ELR (cell line): Measurements from ENCODE around the gene MLXIPL.
A peak's percentile ranks its signal among the peaks of the same experiment; 100 is the strongest.
"Not testable (repeated sequence)": the region's sequence is repeated elsewhere in the genome, so short reads cannot be mapped to it uniquely, and the experiment has no call there.

Experiments
- DNase-seq: peaks from one replicate; pipeline ENCODE4 v3.0.0-alpha.2; 2015; ENCODE audit warnings: low read depth

The MLXIPL gene

GRCh38 chr7:73613954-73614735, 10.2 kb downstream of the MLXIPL start:
- no peak for DNase-seq

GRCh38 chr7:73612598-73613269, 11.6 kb downstream of the MLXIPL start:
- DNase-seq: peak; percentile 62

DNA sequence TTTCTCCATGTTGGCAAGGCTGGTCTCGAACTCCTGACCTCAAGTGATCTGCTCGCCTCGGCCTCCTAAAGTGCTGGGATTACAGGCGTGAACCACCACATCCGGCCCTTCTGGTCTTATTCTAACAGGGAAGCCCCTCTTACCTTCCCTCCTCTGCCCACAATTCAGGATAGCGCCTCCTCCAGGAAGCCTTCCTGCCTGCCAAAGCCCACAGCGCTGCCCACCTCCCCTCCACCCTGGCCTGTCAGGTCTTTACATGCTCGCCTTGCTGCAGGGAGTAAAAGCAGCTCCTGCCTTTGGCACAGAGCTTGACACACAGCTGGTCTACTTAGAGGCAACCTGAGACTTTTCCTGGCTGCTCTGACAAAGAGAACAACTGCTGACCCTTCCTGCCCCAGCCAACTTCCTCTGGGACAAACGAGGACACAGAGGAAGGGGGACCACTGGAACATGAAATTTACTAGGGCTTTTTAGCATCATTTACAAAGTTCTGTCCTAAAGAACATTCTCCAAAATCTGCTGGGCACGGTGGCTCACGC, 13.2 kb downstream of the MLXIPL start:
- DNase-seq: no peak

DNA sequence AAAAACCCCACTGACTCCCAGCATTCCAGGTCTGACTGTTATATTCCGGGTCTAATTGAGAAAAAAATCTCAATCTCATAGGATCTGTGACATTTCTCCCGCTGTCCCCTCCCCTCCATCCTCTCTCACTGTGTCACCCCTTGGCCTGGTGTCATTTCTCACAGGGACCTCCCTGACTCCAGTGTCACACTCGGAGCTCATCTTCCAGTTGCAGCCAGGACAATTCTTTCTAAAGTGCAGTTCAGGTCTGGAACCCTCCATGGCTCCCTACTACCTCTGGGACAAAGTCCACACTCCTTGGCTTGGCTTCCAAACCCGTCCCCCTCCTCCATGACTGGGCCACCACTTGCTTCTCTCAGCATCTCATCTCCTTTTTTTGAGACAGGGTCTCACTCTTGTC, 14.2 kb downstream of the MLXIPL start:
- no peak for DNase-seq

DNA sequence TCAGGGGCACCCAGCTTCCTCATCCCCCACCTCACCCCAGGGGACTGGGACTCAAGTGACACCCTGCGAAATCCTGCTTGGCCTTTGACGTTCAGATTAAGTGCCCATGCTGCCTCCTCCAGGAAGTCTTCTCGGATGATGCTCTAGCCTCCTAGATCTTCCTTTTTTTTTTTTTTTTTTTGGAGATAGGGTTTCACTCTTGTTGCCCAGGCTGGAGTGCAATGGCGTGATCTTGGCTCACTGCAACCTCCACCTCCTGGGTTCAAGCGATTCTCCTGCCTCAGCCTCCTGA, 16.7 kb downstream of the MLXIPL start:
- not testable (repeated sequence) for DNase-seq

- DNase-seq: peak; percentile 65
These were observed 17.3 kb downstream of the MLXIPL start for GRCh38 chr7:73606801-73607691.

DNA sequence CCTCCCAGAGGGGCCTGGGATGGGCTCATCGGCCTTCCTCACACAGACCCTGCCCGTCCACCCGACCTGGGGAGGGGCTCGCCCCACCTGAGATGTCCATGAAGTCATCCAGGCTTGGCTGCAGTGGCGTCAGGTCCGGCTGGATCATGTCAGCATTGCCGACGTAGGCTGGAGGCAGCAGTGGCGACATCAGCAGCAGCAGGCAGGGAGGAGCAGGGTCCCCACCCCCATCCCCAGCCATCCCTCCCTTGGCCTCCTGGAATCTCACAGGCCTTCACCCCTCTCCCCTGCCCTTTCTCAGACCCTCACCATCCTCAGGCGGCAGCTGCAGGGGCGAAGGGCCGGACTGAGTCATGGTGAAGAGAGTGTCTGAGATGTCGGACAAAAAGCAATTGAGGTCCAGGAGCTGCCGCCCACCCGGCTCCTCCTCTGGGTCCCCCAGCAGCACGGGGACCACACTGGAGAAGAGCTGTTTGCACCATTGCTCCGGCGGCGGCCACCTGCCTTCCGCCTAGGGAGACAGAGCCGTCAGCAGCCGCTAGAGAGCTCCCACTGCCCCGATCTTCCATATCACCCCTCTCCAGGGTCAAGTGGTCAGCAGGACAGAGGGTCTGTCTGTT, 18.6 kb downstream of the MLXIPL start:
- no peak for DNase-seq

GRCh38 chr7:73602721-73603651, 21.3 kb downstream of the MLXIPL start:
- DNase-seq: peak; percentile 47

GRCh38 chr7:73599916-73600315, 24.4 kb downstream of the MLXIPL start:
- DNase-seq: no peak

- DNase-seq: no peak
These were observed 25.0 kb downstream of the MLXIPL start for GRCh38 chr7:73599151-73599882.

DNA sequence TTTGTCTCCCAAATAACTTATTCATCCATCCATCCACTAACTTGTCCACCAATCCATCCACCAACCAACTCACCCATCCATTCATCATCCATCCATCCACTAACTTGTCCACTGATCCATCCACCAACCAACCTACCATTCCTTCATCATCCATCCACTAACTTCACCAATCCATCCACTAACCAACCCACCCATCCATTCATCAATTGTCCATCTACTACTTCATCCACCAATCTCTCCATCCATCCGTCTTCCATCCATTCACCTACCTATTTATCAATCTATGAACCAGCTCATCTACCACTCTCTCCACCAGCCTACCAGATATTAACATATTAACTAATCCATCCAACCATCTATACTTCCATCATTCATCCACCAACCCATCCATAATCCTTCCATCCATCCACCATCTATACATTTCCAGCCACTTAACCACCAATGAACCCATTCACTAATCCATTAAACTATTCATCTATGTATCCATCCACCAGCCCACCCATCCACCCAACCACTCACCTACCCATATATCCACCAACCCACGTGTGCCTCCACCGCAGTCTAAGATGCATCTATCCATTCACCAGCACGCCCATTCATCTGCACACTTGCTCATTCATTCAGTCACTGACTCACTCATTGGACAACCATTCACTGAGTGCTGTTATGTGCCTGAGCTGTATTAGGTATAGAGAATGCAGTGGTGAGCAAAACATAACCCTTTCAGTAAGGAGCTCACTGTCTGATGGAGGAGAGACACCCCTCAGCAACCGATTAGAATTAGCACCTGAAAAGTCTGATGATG, 26.1 kb downstream of the MLXIPL start:
- no peak for DNase-seq

DNA sequence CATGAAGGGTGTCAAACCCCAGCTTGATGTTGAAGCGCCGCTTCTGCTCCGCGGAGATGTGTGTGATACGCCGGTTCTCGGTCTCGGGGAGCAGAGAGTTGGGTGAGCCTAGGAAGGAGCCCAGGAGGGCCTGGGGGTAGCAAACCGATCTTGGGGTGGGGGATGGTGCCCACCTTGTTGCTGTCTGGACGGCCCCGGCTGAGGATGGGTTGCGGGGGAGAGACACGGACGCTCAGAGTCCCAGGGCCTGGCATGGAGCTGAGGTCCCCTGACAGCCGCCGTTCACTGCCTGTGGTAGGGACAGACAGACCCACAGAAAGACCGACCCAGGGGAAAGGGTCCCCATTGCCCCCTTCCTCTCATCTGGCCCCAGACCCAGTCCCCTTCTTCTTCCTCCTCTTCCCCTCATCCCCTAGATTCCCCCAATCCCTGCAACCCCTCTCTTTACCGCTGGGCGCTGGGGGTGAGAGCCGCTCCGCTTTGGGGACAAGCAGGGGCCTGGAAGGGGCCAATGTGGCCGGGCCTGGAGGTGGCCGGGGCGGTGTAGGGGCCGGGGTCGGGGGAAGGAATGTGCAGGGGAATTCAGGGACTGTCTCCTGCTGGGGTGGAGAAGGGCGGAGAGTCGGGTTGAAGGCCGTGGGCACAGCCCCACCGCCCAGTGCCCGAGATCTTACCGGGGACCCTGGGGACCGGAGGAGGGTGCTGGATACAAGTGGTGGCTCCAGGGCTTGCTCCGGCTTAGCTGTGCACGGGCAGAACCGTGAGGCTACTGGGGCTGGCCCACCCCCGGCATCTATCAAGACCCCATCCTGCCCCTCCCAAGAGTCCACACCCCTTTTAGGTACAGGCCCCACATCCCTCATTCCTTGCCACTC, 27.9 kb downstream of the MLXIPL start:
- no peak for DNase-seq

GRCh38 chr7:73595358-73595757, 29.0 kb downstream of the MLXIPL start:
- DNase-seq: no peak

- no peak for DNase-seq
These were observed 30.9 kb downstream of the MLXIPL start for GRCh38 chr7:73593207-73594045.

DNA sequence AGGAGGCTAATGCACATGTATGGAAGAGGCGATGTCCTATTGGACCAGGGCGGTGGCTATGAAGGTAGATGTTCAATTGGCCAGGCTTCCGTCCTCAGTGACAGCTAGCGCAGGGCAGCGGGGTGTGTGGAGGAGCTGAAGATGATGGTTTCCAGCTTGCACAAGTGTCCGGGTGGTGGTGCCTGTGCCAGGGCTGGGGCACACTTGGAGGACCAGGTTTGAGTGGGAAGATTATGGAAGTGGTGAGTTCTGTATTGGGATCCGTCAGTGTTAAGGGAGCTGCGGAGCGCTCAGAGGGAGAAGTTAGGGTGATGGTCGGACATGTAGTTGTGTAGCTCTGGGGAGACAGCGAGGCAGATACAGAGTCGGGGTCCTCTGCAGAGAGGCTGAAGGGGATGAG, 37.4 kb downstream of the MLXIPL start:
- no peak for DNase-seq

GRCh38 chr7:73585196-73585595, 39.1 kb downstream of the MLXIPL start:
- no peak for DNase-seq

- no peak for DNase-seq
These were observed 41.6 kb downstream of the MLXIPL start for GRCh38 chr7:73582664-73583202.
